Osteoblast (primary cell): ENCODE data around the gene ABHD3. TPM values are rescaled to one million over a fixed set of nuclear protein-coding genes. Genes with fewer than 3 reads are reported as not detected.

Experiments used
- DNase-seq: peaks from one replicate; pipeline ENCODE4 v3.0.0; 2011; ENCODE audit warnings: low spot score, mixed read lengths; ENCODE audit not compliant: insufficient read length; ENCODE audit errors: missing footprints
- H2AFZ ChIP-seq: 2 replicates; pipeline ENCODE4 v1.6.0; 2011; ENCODE audit warnings: mild to moderate bottlenecking, low read length
- H3K27ac ChIP-seq: 2 replicates; pipeline ENCODE4 v1.5.1; 2011; ENCODE audit warnings: mild to moderate bottlenecking, low read depth, low read length, moderate library complexity
- H3K27me3 ChIP-seq: 2 replicates; pipeline ENCODE4 v1.6.0; 2012; ENCODE audit warnings: mild to moderate bottlenecking, control low read depth, inconsistent platforms, low read length, moderate library complexity; ENCODE audit not compliant: insufficient read depth
- H3K36me3 ChIP-seq: 2 replicates; pipeline ENCODE4 v1.5.1; 2011; ENCODE audit warnings: mild to moderate bottlenecking, low read length, control low read depth, moderate library complexity; ENCODE audit not compliant: insufficient read depth
- H3K4me1 ChIP-seq: 2 replicates; pipeline ENCODE4 v1.5.1; 2011; ENCODE audit warnings: mild to moderate bottlenecking, low read length, control low read depth, moderate library complexity; ENCODE audit not compliant: insufficient read depth
- H3K4me2 ChIP-seq: 2 replicates; pipeline ENCODE4 v1.6.0; 2011; ENCODE audit warnings: mild to moderate bottlenecking, low read length; ENCODE audit not compliant: insufficient read depth
- H3K4me3 ChIP-seq: fragments of 200-600 bp; sonication (generic); 3 replicates; pipeline ENCODE4 v1.5.1; 2012; ENCODE audit warnings: mild to moderate bottlenecking, low read length, inconsistent platforms; ENCODE audit not compliant: insufficient read depth
- H3K79me2 ChIP-seq: 2 replicates; pipeline ENCODE4 v1.6.0; 2012; ENCODE audit warnings: mild to moderate bottlenecking, low read length, control low read depth, inconsistent platforms; ENCODE audit not compliant: insufficient read depth
- H3K9me3 ChIP-seq: 2 replicates; pipeline ENCODE4 v1.5.1; 2011; ENCODE audit warnings: low read depth, low read length, control low read depth
- H4K20me1 ChIP-seq: 2 replicates; pipeline ENCODE4 v1.6.0; 2012; ENCODE audit warnings: mild to moderate bottlenecking, low read length, control low read depth; ENCODE audit not compliant: insufficient read depth
- total RNA-seq: library from RNA; depleted of rRNA; stranded (reverse); fragments of >200 nt; gene quantifications from 2 replicates; pipeline ENCODE4 v1.2.3, GENCODE V29; 2012
- TF ChIP-seq, protein P1 (sequence below): IDR thresholded peaks from 2 replicates; pipeline ENCODE4 v1.5.1; 2011; ENCODE audit warnings: mild to moderate bottlenecking, low read depth, low read length, moderate library complexity; ENCODE audit errors: extremely low read depth

ABHD3 gene
- total RNA-seq, 1 donor, result 4.0 TPM

DNA sequence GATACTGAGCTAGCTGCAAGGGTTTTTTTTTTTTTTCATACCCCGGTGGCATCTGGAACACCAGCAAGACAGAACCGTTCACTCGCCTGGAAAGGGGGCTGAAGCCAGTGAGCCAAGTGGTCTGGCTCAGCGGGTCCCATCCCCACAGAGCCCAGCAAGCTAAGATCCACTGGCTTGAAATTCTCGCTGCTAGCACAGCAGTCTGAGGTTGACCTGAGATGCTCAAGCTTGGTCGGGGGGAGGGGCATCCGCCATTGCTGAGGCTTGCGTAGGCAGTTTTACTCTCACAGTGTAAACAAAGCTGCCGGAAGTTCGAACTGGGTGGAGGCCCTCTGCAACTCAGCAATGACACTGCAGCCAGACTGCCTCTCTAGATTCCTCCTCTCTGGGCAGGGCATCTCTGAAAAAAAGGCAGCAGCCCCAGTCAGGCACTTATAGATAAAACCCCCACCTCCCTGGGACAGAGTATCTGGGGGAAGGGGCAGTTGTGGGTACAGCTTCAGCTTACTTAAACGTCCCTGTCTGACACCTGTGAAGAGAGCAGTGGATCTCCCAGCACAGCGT is 31.0 kb upstream of the ABHD3 start:
- H2AFZ ChIP-seq, result peak overlapping the region; percentile 44
- H3K4me1 ChIP-seq, result peaks cover 8% of the 10 kb centered on the region
- H3K27me3 ChIP-seq, result no peaks in the 10 kb centered on the region
- no peak overlapping the region for H3K4me3 ChIP-seq
- H3K4me2 ChIP-seq, result no peak overlapping the region
- H3K27ac ChIP-seq, result no peak overlapping the region
- H4K20me1 ChIP-seq, result no peaks in the 10 kb centered on the region
- TF ChIP-seq, protein P1, sequence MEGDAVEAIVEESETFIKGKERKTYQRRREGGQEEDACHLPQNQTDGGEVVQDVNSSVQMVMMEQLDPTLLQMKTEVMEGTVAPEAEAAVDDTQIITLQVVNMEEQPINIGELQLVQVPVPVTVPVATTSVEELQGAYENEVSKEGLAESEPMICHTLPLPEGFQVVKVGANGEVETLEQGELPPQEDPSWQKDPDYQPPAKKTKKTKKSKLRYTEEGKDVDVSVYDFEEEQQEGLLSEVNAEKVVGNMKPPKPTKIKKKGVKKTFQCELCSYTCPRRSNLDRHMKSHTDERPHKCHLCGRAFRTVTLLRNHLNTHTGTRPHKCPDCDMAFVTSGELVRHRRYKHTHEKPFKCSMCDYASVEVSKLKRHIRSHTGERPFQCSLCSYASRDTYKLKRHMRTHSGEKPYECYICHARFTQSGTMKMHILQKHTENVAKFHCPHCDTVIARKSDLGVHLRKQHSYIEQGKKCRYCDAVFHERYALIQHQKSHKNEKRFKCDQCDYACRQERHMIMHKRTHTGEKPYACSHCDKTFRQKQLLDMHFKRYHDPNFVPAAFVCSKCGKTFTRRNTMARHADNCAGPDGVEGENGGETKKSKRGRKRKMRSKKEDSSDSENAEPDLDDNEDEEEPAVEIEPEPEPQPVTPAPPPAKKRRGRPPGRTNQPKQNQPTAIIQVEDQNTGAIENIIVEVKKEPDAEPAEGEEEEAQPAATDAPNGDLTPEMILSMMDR, result no peak
- H3K9me3 ChIP-seq, result no peaks in the 10 kb centered on the region
- no peaks in the 10 kb centered on the region for H3K79me2 ChIP-seq
- no peaks in the 10 kb centered on the region for H3K36me3 ChIP-seq
- no peak for DNase-seq

DNA sequence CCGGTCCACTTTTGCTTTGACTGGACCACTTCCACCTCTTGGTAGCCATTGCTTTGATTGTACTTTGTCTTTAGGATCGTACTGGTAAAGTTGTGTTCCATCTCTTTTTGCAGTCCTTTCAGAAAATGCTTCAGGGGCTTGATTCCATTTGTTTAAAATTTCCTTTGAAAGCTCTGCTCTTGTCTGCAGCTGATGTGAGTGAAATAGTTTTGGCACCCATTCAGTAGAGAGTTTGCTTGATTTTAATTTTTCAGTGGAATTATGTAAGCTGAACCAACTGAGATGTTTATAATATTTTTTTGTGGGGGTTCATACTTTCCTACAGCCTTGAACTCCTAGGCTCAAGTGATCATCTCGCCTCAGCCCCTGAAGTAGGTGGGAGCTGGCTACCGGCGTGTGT is 28.4 kb upstream of the ABHD3 start:
- H3K27ac ChIP-seq, result no peak overlapping the region
- H3K4me1 ChIP-seq, result no peaks in the 10 kb centered on the region
- no peaks in the 10 kb centered on the region for H4K20me1 ChIP-seq
- H3K36me3 ChIP-seq, result no peaks in the 10 kb centered on the region
- DNase-seq, result no peak
- TF ChIP-seq, protein P1, result no peak
- no peak overlapping the region for H3K4me3 ChIP-seq
- no peak overlapping the region for H3K4me2 ChIP-seq
- H3K79me2 ChIP-seq, result no peaks in the 10 kb centered on the region
- H2AFZ ChIP-seq, result no peak overlapping the region
- no peaks in the 10 kb centered on the region for H3K9me3 ChIP-seq
- no peaks in the 10 kb centered on the region for H3K27me3 ChIP-seq

DNA sequence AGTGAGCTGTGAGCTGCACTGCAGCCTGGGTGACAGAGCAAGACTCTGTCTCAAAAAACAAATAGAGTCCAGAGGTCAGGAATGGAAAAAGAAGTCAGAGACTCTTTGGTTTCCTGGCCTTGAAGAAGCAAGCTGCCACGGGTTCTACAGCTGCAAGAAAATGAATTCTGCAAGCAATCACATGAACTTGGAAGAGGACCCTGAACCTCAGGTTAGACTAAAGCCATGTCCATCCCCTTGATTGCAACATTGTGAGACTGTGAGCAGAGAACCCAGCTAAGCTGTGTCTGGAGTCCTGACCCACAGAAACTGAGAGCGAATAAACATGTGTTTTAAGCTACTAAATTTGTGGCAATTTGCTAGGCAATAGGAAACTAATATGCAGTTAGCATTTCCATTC is 23.1 kb upstream of the ABHD3 start:
- H4K20me1 ChIP-seq, result no peaks in the 10 kb centered on the region
- no peak overlapping the region for H2AFZ ChIP-seq
- H3K4me1 ChIP-seq, result no peaks in the 10 kb centered on the region
- DNase-seq, result no peak
- TF ChIP-seq, protein P1, result no peak
- H3K27me3 ChIP-seq, result no peaks in the 10 kb centered on the region
- no peak overlapping the region for H3K4me2 ChIP-seq
- no peaks in the 10 kb centered on the region for H3K9me3 ChIP-seq
- no peak overlapping the region for H3K27ac ChIP-seq
- no peaks in the 10 kb centered on the region for H3K79me2 ChIP-seq
- H3K36me3 ChIP-seq, result no peaks in the 10 kb centered on the region
- no peak overlapping the region for H3K4me3 ChIP-seq

DNA sequence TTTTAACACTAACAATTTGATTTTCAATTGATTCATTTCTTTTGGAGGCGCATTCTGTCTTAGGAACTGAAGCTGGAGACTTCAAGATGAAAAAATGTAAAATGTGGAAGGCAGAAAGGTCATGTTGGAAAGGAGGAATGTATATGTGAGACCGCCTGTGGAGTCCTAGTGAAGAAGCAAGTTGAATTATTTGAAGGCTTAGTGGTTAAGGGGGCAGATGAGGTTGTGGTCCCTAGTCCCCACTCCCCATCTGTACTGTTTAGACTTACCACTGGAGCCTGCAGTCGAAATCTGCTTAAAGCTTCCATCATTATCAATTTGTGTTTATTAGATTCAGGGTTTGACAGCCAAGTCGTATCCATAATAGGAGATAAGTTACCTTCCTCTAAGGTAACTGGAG is 20.6 kb upstream of the ABHD3 start:
- H3K27me3 ChIP-seq, result no peaks in the 10 kb centered on the region
- no peaks in the 10 kb centered on the region for H4K20me1 ChIP-seq
- DNase-seq, result no peak
- no peak overlapping the region for H2AFZ ChIP-seq
- no peaks in the 10 kb centered on the region for H3K4me1 ChIP-seq
- H3K4me2 ChIP-seq, result no peak overlapping the region
- no peaks in the 10 kb centered on the region for H3K79me2 ChIP-seq
- H3K4me3 ChIP-seq, result no peak overlapping the region
- TF ChIP-seq, protein P1, result no peak
- no peaks in the 10 kb centered on the region for H3K36me3 ChIP-seq
- H3K27ac ChIP-seq, result no peak overlapping the region
- no peaks in the 10 kb centered on the region for H3K9me3 ChIP-seq
